KBM-7 (cell line): ENCODE measurements around the gene SEPTIN5.

ENCODE experiments used
- DNase-seq: peaks from one replicate; pipeline ENCODE4 v3.0.0-alpha.2; 2015
- in situ Hi-C: fragments of 300-500 bp; cut with MboI; formaldehyde crosslinking; loops from 2 replicates; pipeline ENCODE4 v1.14.3; 2020; ENCODE audit warnings: low sequenced_read_pairs, low pct_unique_long_range_greater_than_20kb, mixed read lengths

The SEPTIN5 gene

GRCh38 chr22:19728836-19729235 is 14.5 kb downstream of the SEPTIN5 start:
- DNase-seq: no peak
- in situ Hi-C loops: no loop called here

GRCh38 chr22:19729507-19729906 is 15.2 kb downstream of the SEPTIN5 start:
- in situ Hi-C loops: no loop called here
- DNase-seq: no peak

GRCh38 chr22:19730198-19730597 is 15.9 kb downstream of the SEPTIN5 start:
- in situ Hi-C loops: no loop called here
- no peak for DNase-seq

GRCh38 chr22:19730655-19731360 is 16.5 kb downstream of the SEPTIN5 start:
- in situ Hi-C loops: no loop called here
- peak; percentile 83 for DNase-seq

GRCh38 chr22:19731361-19732135 is 17.2 kb downstream of the SEPTIN5 start:
- DNase-seq: no peak
- in situ Hi-C loops: no loop called here

GRCh38 chr22:19732403-19733113 is 18.3 kb downstream of the SEPTIN5 start:
- DNase-seq: no peak
- in situ Hi-C loops: no loop called here

GRCh38 chr22:19733755-19734154 is 19.5 kb downstream of the SEPTIN5 start:
- in situ Hi-C loops: no loop called here
- DNase-seq: no peak

- in situ Hi-C loops: no loop called here
These were observed 19.9 kb downstream of the SEPTIN5 start for GRCh38 chr22:19734163-19734562.

GRCh38 chr22:19734837-19735382 is 20.6 kb downstream of the SEPTIN5 start:
- in situ Hi-C loops: no loop called here
- no peak for DNase-seq

More at GRCh38 chr22:19734163-19734562, 19.9 kb downstream of the SEPTIN5 start:
- DNase-seq: no peak

GRCh38 chr22:19735665-19736510 is 21.6 kb downstream of the SEPTIN5 start:
- DNase-seq: no peak
- in situ Hi-C loops: no loop called here

GRCh38 chr22:19737846-19738663 is 23.8 kb downstream of the SEPTIN5 start:
- no peak for DNase-seq
- in situ Hi-C loops: no loop called here

GRCh38 chr22:19738664-19739447 is 24.6 kb downstream of the SEPTIN5 start:
- in situ Hi-C loops: no loop called here
- DNase-seq: no peak

- in situ Hi-C loops: no loop called here
- no peak for DNase-seq
These were observed 25.2 kb downstream of the SEPTIN5 start for GRCh38 chr22:19739448-19739895.

- DNase-seq: no peak
- in situ Hi-C loops: no loop called here
These were observed 25.7 kb downstream of the SEPTIN5 start for GRCh38 chr22:19739911-19740449.

- DNase-seq: no peak
- in situ Hi-C loops: no loop called here
These were observed 26.3 kb downstream of the SEPTIN5 start for GRCh38 chr22:19740586-19740985.

- in situ Hi-C loops: no loop called here
- no peak for DNase-seq
These were observed 26.8 kb downstream of the SEPTIN5 start for GRCh38 chr22:19741053-19741452.
